GM19238 (cell line): ENCODE results near the gene ODF4.
"Not testable (repeated sequence)": the region's sequence is repeated elsewhere in the genome, so short reads cannot be mapped to it uniquely, and the experiment has no call there.

Experiments used
- DNase-seq: peaks from one replicate; pipeline ENCODE4 v3.0.0; 2011; ENCODE audit warnings: low spot score; ENCODE audit not compliant: insufficient read length

The ODF4 gene

GRCh38 chr17:8326511-8327302, 12.9 kb upstream of the ODF4 start:
- peak; percentile 33 for DNase-seq

GRCh38 chr17:8327303-8327649, 12.4 kb upstream of the ODF4 start:
- DNase-seq, result no peak

GRCh38 chr17:8332128-8332527, 7.5 kb upstream of the ODF4 start:
- DNase-seq, result no peak

GRCh38 chr17:8332688-8333087, 7.0 kb upstream of the ODF4 start:
- no peak for DNase-seq

GRCh38 chr17:8333281-8333680, 6.4 kb upstream of the ODF4 start:
- no peak for DNase-seq

GRCh38 chr17:8337802-8338752, 1.6 kb upstream of the ODF4 start:
- DNase-seq, result no peak

- DNase-seq, result no peak
Observed at GRCh38 chr17:8338753-8339140, 893 bp upstream of the ODF4 start.

- no peak for DNase-seq
Observed at GRCh38 chr17:8341456-8341855, 1.8 kb downstream of the ODF4 start.

- no peak for DNase-seq
Observed at GRCh38 chr17:8345052-8345690, 5.5 kb downstream of the ODF4 start.

- no peak for DNase-seq
Observed at GRCh38 chr17:8345951-8346665, 6.5 kb downstream of the ODF4 start.

GRCh38 chr17:8347001-8347400, 7.4 kb downstream of the ODF4 start:
- DNase-seq, result not testable (repeated sequence)

- no peak for DNase-seq
Observed at GRCh38 chr17:8350339-8350738, 10.7 kb downstream of the ODF4 start.

GRCh38 chr17:8353736-8354135, 14.1 kb downstream of the ODF4 start:
- DNase-seq, result no peak

- DNase-seq, result no peak
Observed at GRCh38 chr17:8354236-8354635, 14.6 kb downstream of the ODF4 start.

GRCh38 chr17:8357910-8358309, 18.3 kb downstream of the ODF4 start:
- no peak for DNase-seq

GRCh38 chr17:8359769-8360168, 20.1 kb downstream of the ODF4 start:
- DNase-seq, result no peak

GRCh38 chr17:8360260-8360659, 20.6 kb downstream of the ODF4 start:
- no peak for DNase-seq

- no peak for DNase-seq
Observed at GRCh38 chr17:8360751-8361150, 21.1 kb downstream of the ODF4 start.

GRCh38 chr17:8362651-8363332, 23.2 kb downstream of the ODF4 start:
- DNase-seq, result no peak

GRCh38 chr17:8365143-8365542, 25.5 kb downstream of the ODF4 start:
- DNase-seq, result no peak

GRCh38 chr17:8366231-8366630, 26.6 kb downstream of the ODF4 start:
- DNase-seq, result no peak
